ENCODE measurements around the gene GUCY1A2. TPM values are rescaled to one million over a fixed set of nuclear protein-coding genes. Genes with fewer than 3 reads are reported as not detected.

Gene GUCY1A2
- total RNA-seq, 2 donors from 2014 or later = 4.4 to 6.3 TPM

GRCh38 chr11:106842134-106842533, 176.1 kb downstream of the GUCY1A2 start:
- DNase-seq (no peak), ATAC-seq (no peak)
- Histone ChIP-seq H3K36me3 (replicated peaks in 1 of 2; ENCODE audit: insufficient read depth in 1 of 2, low read depth in 2 of 2) (no peaks in the 10 kb centered on the region), H3K4me1 (no peaks in the 10 kb centered on the region), H3K27ac (no peak overlapping the region), H3K27me3 (no peaks in the 10 kb centered on the region), H3K4me3 (no peak overlapping the region), H3K9me3 (no peaks in the 10 kb centered on the region)
- TF ChIP-seq CTCF (IDR thresholded peaks at IDR 0.05) (no peak), POLR2A (IDR thresholded peaks at IDR 0.05) (no peak)
- intact Hi-C loops (cut with DNase I) = no loop called here

- H3K27me3 ChIP-seq = no peaks in the 10 kb centered on the region
- H3K4me1 ChIP-seq = no peaks in the 10 kb centered on the region
- no peak overlapping the region for H3K27ac ChIP-seq
- no peak for ATAC-seq
- no peaks in the 10 kb centered on the region for H3K9me3 ChIP-seq
- H3K4me3 ChIP-seq = no peak overlapping the region
- intact Hi-C loops (cut with DNase I) = no loop called here
- no peak for TF ChIP-seq POLR2A (IDR thresholded peaks at IDR 0.05)
- TF ChIP-seq CTCF (IDR thresholded peaks at IDR 0.05) = no peak
- DNase-seq = no peak
- WGBS, 2 donors = 60 to 70% methylated on average over 3 of the region's 3 CpGs
- no peaks in the 10 kb centered on the region for H3K36me3 ChIP-seq (replicated peaks in 1 of 2; ENCODE audit: insufficient read depth in 1 of 2, low read depth in 2 of 2)
Observed at GRCh38 chr11:106840947-106841346, 177.3 kb downstream of the GUCY1A2 start.

GRCh38 chr11:106840146-106840545, 178.1 kb downstream of the GUCY1A2 start:
- Histone ChIP-seq H3K9me3 (no peaks in the 10 kb centered on the region), H3K27ac (no peak overlapping the region), H3K4me3 (no peak overlapping the region), H3K27me3 (no peaks in the 10 kb centered on the region), H3K36me3 (replicated peaks in 1 of 2; ENCODE audit: insufficient read depth in 1 of 2, low read depth in 2 of 2) (no peaks in the 10 kb centered on the region), H3K4me1 (no peaks in the 10 kb centered on the region)
- intact Hi-C loops (cut with DNase I) = no loop called here
- DNase-seq = no peak
- no peak for ATAC-seq
- TF ChIP-seq POLR2A (IDR thresholded peaks at IDR 0.05) (no peak), CTCF (IDR thresholded peaks at IDR 0.05) (no peak)
- 37 to 50% methylated on average over 1 of the region's 1 CpG for WGBS, 2 donors

GRCh38 chr11:106834567-106834966, 183.7 kb downstream of the GUCY1A2 start:
- WGBS, 2 donors = 61 to 78% methylated on average over 2 of the region's 2 CpGs

More at GRCh38 chr11:106834567-106834966, 183.7 kb downstream of the GUCY1A2 start:
- intact Hi-C loops (cut with DNase I) = no loop called here
- H3K4me1 ChIP-seq = no peaks in the 10 kb centered on the region
- H3K27ac ChIP-seq = no peak overlapping the region
- ATAC-seq (no peak), DNase-seq (no peak)
- no peaks in the 10 kb centered on the region for H3K9me3 ChIP-seq
- no peaks in the 10 kb centered on the region for H3K36me3 ChIP-seq (replicated peaks in 1 of 2; ENCODE audit: insufficient read depth in 1 of 2, low read depth in 2 of 2)
- TF ChIP-seq POLR2A (IDR thresholded peaks at IDR 0.05) (no peak), CTCF (IDR thresholded peaks at IDR 0.05) (no peak)
- no peak overlapping the region for H3K4me3 ChIP-seq
- H3K27me3 ChIP-seq = no peaks in the 10 kb centered on the region

Measured in body of pancreas (tissue), 4 donors.